ENCODE measurements around the gene AGO1.

The AGO1 gene

GRCh38 chr1:35845766-35846165, 37.2 kb upstream of the AGO1 start:
- TF ChIP-seq, protein P1, sequence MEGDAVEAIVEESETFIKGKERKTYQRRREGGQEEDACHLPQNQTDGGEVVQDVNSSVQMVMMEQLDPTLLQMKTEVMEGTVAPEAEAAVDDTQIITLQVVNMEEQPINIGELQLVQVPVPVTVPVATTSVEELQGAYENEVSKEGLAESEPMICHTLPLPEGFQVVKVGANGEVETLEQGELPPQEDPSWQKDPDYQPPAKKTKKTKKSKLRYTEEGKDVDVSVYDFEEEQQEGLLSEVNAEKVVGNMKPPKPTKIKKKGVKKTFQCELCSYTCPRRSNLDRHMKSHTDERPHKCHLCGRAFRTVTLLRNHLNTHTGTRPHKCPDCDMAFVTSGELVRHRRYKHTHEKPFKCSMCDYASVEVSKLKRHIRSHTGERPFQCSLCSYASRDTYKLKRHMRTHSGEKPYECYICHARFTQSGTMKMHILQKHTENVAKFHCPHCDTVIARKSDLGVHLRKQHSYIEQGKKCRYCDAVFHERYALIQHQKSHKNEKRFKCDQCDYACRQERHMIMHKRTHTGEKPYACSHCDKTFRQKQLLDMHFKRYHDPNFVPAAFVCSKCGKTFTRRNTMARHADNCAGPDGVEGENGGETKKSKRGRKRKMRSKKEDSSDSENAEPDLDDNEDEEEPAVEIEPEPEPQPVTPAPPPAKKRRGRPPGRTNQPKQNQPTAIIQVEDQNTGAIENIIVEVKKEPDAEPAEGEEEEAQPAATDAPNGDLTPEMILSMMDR (IDR thresholded peaks at IDR 0.05; ENCODE audit: low read depth, low read length): no peak

GRCh38 chr1:35847935-35848565, 35.0 kb upstream of the AGO1 start:
- TF ChIP-seq, protein P1 (IDR thresholded peaks at IDR 0.05; ENCODE audit: low read depth, low read length): no peak
- no peak overlapping the region for H3K4me3 ChIP-seq (ENCODE audit: low read depth, low read length)

More at GRCh38 chr1:35845766-35846165, 37.2 kb upstream of the AGO1 start:
- no peak overlapping the region for H3K4me3 ChIP-seq (ENCODE audit: low read depth, low read length)

DNA sequence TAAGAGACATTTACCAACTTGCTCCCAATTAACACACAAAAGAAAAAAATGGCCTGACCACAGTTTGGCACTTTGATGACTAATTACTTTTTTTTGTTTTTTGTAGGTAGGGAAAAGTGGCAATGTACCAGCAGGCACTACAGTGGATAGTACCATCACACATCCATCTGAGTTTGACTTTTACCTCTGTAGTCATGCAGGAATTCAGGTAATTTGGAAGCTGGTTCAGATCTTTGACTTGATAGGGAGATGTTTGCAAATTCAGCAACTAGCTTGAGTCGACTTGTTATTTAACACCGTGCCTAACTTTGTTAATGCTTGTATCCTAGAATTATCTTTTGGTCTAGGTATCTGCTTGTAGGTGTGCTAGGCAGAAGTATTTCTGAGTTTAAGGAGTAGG, 33.0 kb upstream of the AGO1 start:
- TF ChIP-seq, protein P1 (IDR thresholded peaks at IDR 0.05; ENCODE audit: low read depth, low read length): no peak
- no peak overlapping the region for H3K4me3 ChIP-seq (ENCODE audit: low read depth, low read length)

DNA sequence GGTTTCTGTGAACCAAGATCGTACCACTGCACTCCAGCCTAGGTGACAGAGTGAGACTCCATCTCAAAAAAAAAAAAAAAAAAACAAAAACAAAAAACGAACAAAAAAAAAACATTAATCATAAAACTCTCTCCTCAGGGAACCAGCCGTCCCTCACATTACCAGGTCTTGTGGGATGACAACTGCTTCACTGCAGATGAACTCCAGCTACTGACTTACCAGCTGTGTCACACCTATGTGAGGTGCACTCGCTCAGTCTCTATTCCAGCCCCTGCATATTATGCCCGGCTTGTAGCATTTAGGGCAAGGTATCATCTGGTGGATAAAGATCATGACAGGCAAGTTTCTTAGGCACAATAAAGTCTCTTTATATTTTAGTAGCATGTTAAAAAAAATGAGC, 32.3 kb upstream of the AGO1 start:
- TF ChIP-seq, protein P1 (IDR thresholded peaks at IDR 0.05; ENCODE audit: low read depth, low read length): no peak
- H3K4me3 ChIP-seq (ENCODE audit: low read depth, low read length): no peak overlapping the region

GRCh38 chr1:35851132-35851869, 31.7 kb upstream of the AGO1 start:
- no peak overlapping the region for H3K4me3 ChIP-seq (ENCODE audit: low read depth, low read length)

DNA sequence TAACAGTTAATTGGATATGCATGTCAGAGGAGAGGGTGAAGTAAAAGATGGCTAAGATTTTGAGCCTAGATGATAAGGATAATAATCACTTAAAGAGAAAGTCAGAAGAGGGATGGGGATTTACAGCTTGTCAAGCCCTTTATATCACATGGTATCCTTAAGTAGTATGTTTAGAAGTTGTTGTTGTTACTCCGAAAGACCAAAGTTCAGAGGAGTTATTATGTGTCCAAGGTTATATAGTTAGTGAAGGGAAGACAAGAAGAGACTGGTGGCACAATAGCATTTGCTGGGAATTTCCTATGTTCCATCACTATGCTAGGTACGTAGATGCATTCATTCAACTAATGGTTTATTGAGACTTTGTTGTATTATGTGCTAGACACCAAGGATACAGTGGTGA, 30.8 kb upstream of the AGO1 start:
- TF ChIP-seq, protein P1 (IDR thresholded peaks at IDR 0.05; ENCODE audit: low read depth, low read length): no peak
- no peak overlapping the region for H3K4me3 ChIP-seq (ENCODE audit: low read depth, low read length)

More at GRCh38 chr1:35851132-35851869, 31.7 kb upstream of the AGO1 start:
- TF ChIP-seq, protein P1 (IDR thresholded peaks at IDR 0.05; ENCODE audit: low read depth, low read length): no peak

- TF ChIP-seq, protein P1 (IDR thresholded peaks at IDR 0.05; ENCODE audit: low read depth, low read length): no peak
Measured at GRCh38 chr1:35854989-35855700, 27.9 kb upstream of the AGO1 start.

More at GRCh38 chr1:35854989-35855700, 27.9 kb upstream of the AGO1 start:
- no peak overlapping the region for H3K4me3 ChIP-seq (ENCODE audit: low read depth, low read length)
